ENCODE results near the gene SGK1. TPM values are rescaled to one million over a fixed set of nuclear protein-coding genes. Genes with fewer than 3 reads are reported as not detected.
A peak's percentile ranks its signal among the peaks of the same experiment; 100 is the strongest.

The SGK1 gene
- total RNA-seq (193 TPM), polyA plus RNA-seq (1 to 10 TPM; 3.6 to 8.6 (median 4.0) TPM)

- DNase-seq (peak; percentile 5 to 34 (median 28)), ATAC-seq (ENCODE audit: low read depth in 2 of 2) (peak; percentile 68 to 72)
- Mint-ChIP-seq H3K27me3 (peaks cover 54% of the 10 kb centered on the region), H3K9me3 (peaks cover 0 to 5% (median 0%) of the 10 kb centered on the region in 7 donors), H3K36me3 (no peaks in the 10 kb centered on the region), H3K4me1 (peaks cover 5 to 20% (median 12%) of the 10 kb centered on the region in 4 donors), H3K27ac (peak within 1 kb of the TSS in 2 of 3 donors; percentile 52 to 76), H3K4me3 (peak within 1 kb of the TSS; percentile 79 to 93 (median 86))
- peaks cover 12% of the 10 kb centered on the region for H3K4me1 ChIP-seq (ENCODE audit: control insufficient read depth, insufficient read depth, low read length, poor library complexity, severe bottlenecking)
- H3K9me3 ChIP-seq (ENCODE audit: control insufficient read depth in 2 of 2, low read length in 2 of 2): no peaks in the 10 kb centered on the region
- H3K36me3 ChIP-seq (ENCODE audit: control insufficient read depth, insufficient read depth, low read length): no peaks in the 10 kb centered on the region
- H3K27ac ChIP-seq (ENCODE audit: insufficient read depth, low read length, poor library complexity, severe bottlenecking): no peak within 1 kb of the TSS
- peaks cover 9% of the 10 kb centered on the region for H3K27me3 ChIP-seq (ENCODE audit: control insufficient read depth, insufficient read depth, low read length)
- peak within 1 kb of the TSS; percentile 78 for H3K4me3 ChIP-seq (ENCODE audit: low read depth, low read length)
Measured at GRCh38 chr6:134317471-134318131, at the start of gene SGK1. Gene SGK1 (minus strand): TSS chr6:134318112. CDS start chr6:134317460, 652 bp downstream.

GRCh38 chr6:134363323-134364039 is 45.6 kb upstream of the SGK1 start:
- no peak overlapping the region for H3K4me3 ChIP-seq (ENCODE audit: low read depth, low read length)
- H3K27ac ChIP-seq (ENCODE audit: insufficient read depth, low read length, poor library complexity, severe bottlenecking): no peak overlapping the region
- Mint-ChIP-seq H3K9me3 (peaks cover 0 to 2% (median 0%) of the 10 kb centered on the region in 7 donors), H3K36me3 (no peaks in the 10 kb centered on the region), H3K27ac (peak overlapping the region in 1 of 3 donors; percentile 21), H3K27me3 (no peaks in the 10 kb centered on the region), H3K4me3 (no peak overlapping the region), H3K4me1 (peaks cover 0 to 3% (median 1%) of the 10 kb centered on the region in 4 donors)
- ATAC-seq (ENCODE audit: low read depth in 2 of 2): no peak
- H3K9me3 ChIP-seq (ENCODE audit: control insufficient read depth in 2 of 2, low read length in 2 of 2): no peaks in the 10 kb centered on the region
- no peaks in the 10 kb centered on the region for H3K27me3 ChIP-seq (ENCODE audit: control insufficient read depth, insufficient read depth, low read length)
- H3K36me3 ChIP-seq (ENCODE audit: control insufficient read depth, insufficient read depth, low read length): no peaks in the 10 kb centered on the region
- no peaks in the 10 kb centered on the region for H3K4me1 ChIP-seq (ENCODE audit: control insufficient read depth, insufficient read depth, low read length, poor library complexity, severe bottlenecking)
- no peak for DNase-seq

GRCh38 chr6:134361011-134361410 is 43.1 kb upstream of the SGK1 start:
- no peak overlapping the region for H3K27ac Mint-ChIP-seq
- Histone ChIP-seq H3K27ac (ENCODE audit: insufficient read depth, low read length, poor library complexity, severe bottlenecking) (no peak overlapping the region), H3K36me3 (ENCODE audit: control insufficient read depth, insufficient read depth, low read length) (no peaks in the 10 kb centered on the region), H3K27me3 (ENCODE audit: control insufficient read depth, insufficient read depth, low read length) (no peaks in the 10 kb centered on the region), H3K4me1 (ENCODE audit: control insufficient read depth, insufficient read depth, low read length, poor library complexity, severe bottlenecking) (no peaks in the 10 kb centered on the region), H3K9me3 (ENCODE audit: control insufficient read depth in 2 of 2, low read length in 2 of 2) (peaks cover 0 to 9% of the 10 kb centered on the region in 2 experiments), H3K4me3 (ENCODE audit: low read depth, low read length) (no peak overlapping the region)
- no peak overlapping the region for H3K4me3 Mint-ChIP-seq
- no peaks in the 10 kb centered on the region for H3K27me3 Mint-ChIP-seq
- no peak for DNase-seq
- no peaks in the 10 kb centered on the region for H3K36me3 Mint-ChIP-seq
- H3K4me1 Mint-ChIP-seq: peaks cover 0 to 3% (median 1%) of the 10 kb centered on the region in 4 donors
- peaks cover 0 to 10% (median 4%) of the 10 kb centered on the region in 7 donors for H3K9me3 Mint-ChIP-seq
- ATAC-seq (ENCODE audit: low read depth in 2 of 2): no peak

- H3K4me1 Mint-ChIP-seq: peaks cover 0 to 3% (median 1%) of the 10 kb centered on the region in 4 donors
- Histone ChIP-seq H3K9me3 (ENCODE audit: control insufficient read depth in 2 of 2, low read length in 2 of 2) (peaks cover 0 to 9% of the 10 kb centered on the region in 2 experiments), H3K4me1 (ENCODE audit: control insufficient read depth, insufficient read depth, low read length, poor library complexity, severe bottlenecking) (no peaks in the 10 kb centered on the region), H3K36me3 (ENCODE audit: control insufficient read depth, insufficient read depth, low read length) (no peaks in the 10 kb centered on the region), H3K4me3 (ENCODE audit: low read depth, low read length) (no peak overlapping the region), H3K27ac (ENCODE audit: insufficient read depth, low read length, poor library complexity, severe bottlenecking) (no peak overlapping the region), H3K27me3 (ENCODE audit: control insufficient read depth, insufficient read depth, low read length) (no peaks in the 10 kb centered on the region)
- no peak for DNase-seq
- H3K27me3 Mint-ChIP-seq: no peaks in the 10 kb centered on the region
- no peak overlapping the region for H3K27ac Mint-ChIP-seq
- H3K9me3 Mint-ChIP-seq: peaks cover 0 to 15% (median 10%) of the 10 kb centered on the region in 7 donors
- no peak overlapping the region for H3K4me3 Mint-ChIP-seq
- no peak for ATAC-seq (ENCODE audit: low read depth in 2 of 2)
- H3K36me3 Mint-ChIP-seq: no peaks in the 10 kb centered on the region
Measured at GRCh38 chr6:134359302-134359701, 41.4 kb upstream of the SGK1 start.

GRCh38 chr6:134358320-134358719 is 40.4 kb upstream of the SGK1 start:
- ATAC-seq (ENCODE audit: low read depth in 2 of 2) (no peak), DNase-seq (no peak)
- Histone ChIP-seq H3K4me1 (ENCODE audit: control insufficient read depth, insufficient read depth, low read length, poor library complexity, severe bottlenecking) (no peaks in the 10 kb centered on the region), H3K27me3 (ENCODE audit: control insufficient read depth, insufficient read depth, low read length) (no peaks in the 10 kb centered on the region), H3K9me3 (ENCODE audit: control insufficient read depth in 2 of 2, low read length in 2 of 2) (peaks cover 0 to 9% of the 10 kb centered on the region in 2 experiments), H3K27ac (ENCODE audit: insufficient read depth, low read length, poor library complexity, severe bottlenecking) (no peak overlapping the region), H3K4me3 (ENCODE audit: low read depth, low read length) (no peak overlapping the region), H3K36me3 (ENCODE audit: control insufficient read depth, insufficient read depth, low read length) (no peaks in the 10 kb centered on the region)
- no peaks in the 10 kb centered on the region for H3K36me3 Mint-ChIP-seq
- H3K4me3 Mint-ChIP-seq: no peak overlapping the region
- H3K27ac Mint-ChIP-seq: peak overlapping the region in 1 of 3 donors; percentile 78
- H3K4me1 Mint-ChIP-seq: peaks cover 0 to 8% (median 3%) of the 10 kb centered on the region in 4 donors
- peaks cover 0 to 15% (median 10%) of the 10 kb centered on the region in 7 donors for H3K9me3 Mint-ChIP-seq
- no peaks in the 10 kb centered on the region for H3K27me3 Mint-ChIP-seq

GRCh38 chr6:134357022-134357487 is 39.1 kb upstream of the SGK1 start:
- Mint-ChIP-seq H3K27me3 (no peaks in the 10 kb centered on the region), H3K4me3 (no peak overlapping the region), H3K4me1 (peaks cover 6 to 14% (median 10%) of the 10 kb centered on the region in 4 donors), H3K36me3 (no peaks in the 10 kb centered on the region), H3K9me3 (peaks cover 0 to 15% (median 10%) of the 10 kb centered on the region in 7 donors), H3K27ac (no peak overlapping the region)
- H3K4me3 ChIP-seq (ENCODE audit: low read depth, low read length): no peak overlapping the region
- no peaks in the 10 kb centered on the region for H3K36me3 ChIP-seq (ENCODE audit: control insufficient read depth, insufficient read depth, low read length)
- peaks cover 0 to 9% of the 10 kb centered on the region in 2 experiments for H3K9me3 ChIP-seq (ENCODE audit: control insufficient read depth in 2 of 2, low read length in 2 of 2)
- H3K27me3 ChIP-seq (ENCODE audit: control insufficient read depth, insufficient read depth, low read length): no peaks in the 10 kb centered on the region
- H3K27ac ChIP-seq (ENCODE audit: insufficient read depth, low read length, poor library complexity, severe bottlenecking): no peak overlapping the region
- H3K4me1 ChIP-seq (ENCODE audit: control insufficient read depth, insufficient read depth, low read length, poor library complexity, severe bottlenecking): peaks cover 3% of the 10 kb centered on the region
- DNase-seq (no peak), ATAC-seq (ENCODE audit: low read depth in 2 of 2) (no peak)

- Histone ChIP-seq H3K4me3 (ENCODE audit: low read depth, low read length) (no peak overlapping the region), H3K9me3 (ENCODE audit: control insufficient read depth in 2 of 2, low read length in 2 of 2) (peaks cover 0 to 9% of the 10 kb centered on the region in 2 experiments), H3K27ac (ENCODE audit: insufficient read depth, low read length, poor library complexity, severe bottlenecking) (no peak overlapping the region), H3K27me3 (ENCODE audit: control insufficient read depth, insufficient read depth, low read length) (no peaks in the 10 kb centered on the region), H3K36me3 (ENCODE audit: control insufficient read depth, insufficient read depth, low read length) (no peaks in the 10 kb centered on the region), H3K4me1 (ENCODE audit: control insufficient read depth, insufficient read depth, low read length, poor library complexity, severe bottlenecking) (peaks cover 9% of the 10 kb centered on the region)
- Mint-ChIP-seq H3K27ac (no peak overlapping the region), H3K4me1 (peaks cover 12 to 20% (median 16%) of the 10 kb centered on the region in 4 donors), H3K36me3 (no peaks in the 10 kb centered on the region), H3K4me3 (no peak overlapping the region), H3K27me3 (no peaks in the 10 kb centered on the region), H3K9me3 (peaks cover 0 to 15% (median 10%) of the 10 kb centered on the region in 7 donors)
- DNase-seq: no peak
- ATAC-seq (ENCODE audit: low read depth in 2 of 2): no peak
Measured at GRCh38 chr6:134356405-134356804, 38.5 kb upstream of the SGK1 start.

Data from CD4-positive, CD25-positive, alpha-beta regulatory T cell (primary cell).